Adipose tissue (tissue), 3 donors: ENCODE results near the gene APOH. TPM values are rescaled to one million over a fixed set of nuclear protein-coding genes. Genes with fewer than 3 reads are reported as not detected.

ENCODE experiments used
- H3K27ac ChIP-seq: one replicate; pipeline ENCODE4 v1.5.1; 2013; ENCODE audit warnings: low read depth, low read length
- WGBS, 3 donors: extraction: QIAGEN DNeasy Blood & Tissue Kit; methylation state at CpG; one replicate each; pipeline ENCODE4 v1.1.7; 2013; 5-methylcytosine and 5-hydroxymethylcytosine counted together
- polyA plus RNA-seq, 3 donors: library from polyadenylated mRNA; stranded (reverse); fragments of 200-250 nt; gene quantifications; one replicate each; pipeline ENCODE4 v1.2.3, GENCODE V29; 2013
- donor health status: healthy with polysubstance abuse.
- donor health status: Bipolar disorder and iron deficiency.
- donor health status: healthy.

APOH gene
- polyA plus RNA-seq, 3 donors = 0.13 to 6.4 TPM; not detected in 1

DNA sequence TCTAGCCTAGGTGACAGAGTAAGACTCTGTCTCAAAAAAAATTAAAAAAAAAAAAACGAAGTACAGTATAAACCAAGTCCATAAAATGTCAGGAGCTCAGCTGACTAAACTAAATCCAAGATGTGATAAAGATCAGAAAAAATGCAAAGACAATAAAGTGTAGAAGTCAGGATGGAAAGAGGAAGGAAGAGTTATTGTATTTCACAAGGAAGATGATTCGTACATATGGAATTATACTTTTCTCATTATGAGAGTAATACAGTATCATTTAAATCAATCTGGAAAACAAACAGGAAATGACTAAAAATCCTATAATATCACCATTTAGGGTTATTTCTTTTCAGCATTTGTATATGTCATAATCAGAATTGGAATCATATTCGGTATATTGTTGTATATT, 11.4 kb upstream of the APOH start:
- WGBS, 3 donors = 51 to 71% (median 52%) methylated on average over 3 of the region's 3 CpGs
- no peak overlapping the region for H3K27ac ChIP-seq

DNA sequence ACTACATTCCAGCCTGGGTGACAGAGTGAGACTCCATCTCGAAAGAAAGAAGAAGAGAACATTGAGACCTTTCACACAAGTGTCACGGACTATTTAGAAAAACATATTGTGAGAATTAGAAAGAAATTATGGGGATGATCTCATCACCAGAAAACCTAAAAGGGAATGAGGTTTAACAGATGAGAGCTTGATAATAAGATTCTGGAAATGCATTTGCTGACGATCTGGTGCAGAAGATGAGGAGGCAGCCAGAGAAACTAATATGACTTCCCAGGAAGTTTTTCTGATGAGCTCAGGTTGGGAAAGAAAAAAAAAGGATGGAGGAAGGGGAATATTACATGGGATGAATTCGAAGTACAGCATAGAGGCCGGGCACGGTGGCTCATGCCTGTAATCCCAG, 10.8 kb upstream of the APOH start:
- H3K27ac ChIP-seq = no peak overlapping the region
- WGBS, 3 donors = 90 to 93% (median 92%) methylated on average over 6 of the region's 6 CpGs

DNA sequence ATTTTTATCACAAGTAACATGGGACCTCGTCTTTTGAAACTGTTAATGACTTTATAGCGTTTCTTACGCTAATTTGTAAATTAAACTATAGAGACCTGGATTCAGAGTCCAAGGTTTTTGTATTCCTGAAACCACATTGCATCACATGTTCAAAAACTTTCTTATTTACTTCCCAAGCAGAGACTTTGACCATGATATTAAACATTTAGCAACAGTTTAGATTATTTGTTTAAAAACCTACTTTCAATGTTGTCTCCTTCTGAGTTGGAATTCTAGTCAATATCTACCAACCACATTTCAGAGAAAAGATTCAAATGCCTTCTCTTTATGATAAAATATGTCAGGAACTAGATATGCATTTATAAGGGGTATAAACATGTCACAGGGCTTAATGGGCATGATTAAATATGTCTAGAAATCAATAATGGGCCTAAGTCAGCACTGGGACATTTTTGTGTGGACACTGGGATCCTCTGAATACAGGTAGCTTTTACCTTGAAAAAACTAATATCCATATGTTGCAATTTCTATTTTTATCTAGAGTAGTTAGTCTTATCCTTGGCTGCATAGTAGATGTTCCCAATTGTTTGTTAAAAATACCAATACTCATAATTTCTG, 6.3 kb upstream of the APOH start:
- 45 to 97% (median 96%) methylated on average over 3 of the region's 3 CpGs for WGBS, 3 donors

DNA sequence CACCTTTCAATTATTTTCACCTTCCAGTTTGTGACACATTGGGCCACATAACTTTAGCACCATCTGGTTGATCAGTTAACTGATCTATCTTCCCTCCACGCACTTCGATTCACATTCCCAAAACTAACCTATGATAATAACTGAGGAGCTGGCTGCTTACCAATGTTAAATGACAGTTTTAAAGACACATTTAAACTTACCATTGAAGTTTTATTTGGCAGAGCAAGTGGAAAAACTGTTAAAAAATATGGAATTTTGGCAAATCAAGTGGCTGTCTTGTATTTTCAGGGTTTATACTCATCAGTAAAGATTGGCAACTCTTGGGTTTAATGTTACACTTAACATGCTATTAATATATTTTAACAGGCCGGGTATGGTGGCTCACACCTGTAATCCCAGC, 5.4 kb upstream of the APOH start:
- H3K27ac ChIP-seq = no peak overlapping the region
- WGBS, 3 donors = 65 to 87% (median 84%) methylated on average over 3 of the region's 3 CpGs

More for the DNA sequence above, 6.3 kb upstream of the APOH start:
- H3K27ac ChIP-seq = no peak overlapping the region

DNA sequence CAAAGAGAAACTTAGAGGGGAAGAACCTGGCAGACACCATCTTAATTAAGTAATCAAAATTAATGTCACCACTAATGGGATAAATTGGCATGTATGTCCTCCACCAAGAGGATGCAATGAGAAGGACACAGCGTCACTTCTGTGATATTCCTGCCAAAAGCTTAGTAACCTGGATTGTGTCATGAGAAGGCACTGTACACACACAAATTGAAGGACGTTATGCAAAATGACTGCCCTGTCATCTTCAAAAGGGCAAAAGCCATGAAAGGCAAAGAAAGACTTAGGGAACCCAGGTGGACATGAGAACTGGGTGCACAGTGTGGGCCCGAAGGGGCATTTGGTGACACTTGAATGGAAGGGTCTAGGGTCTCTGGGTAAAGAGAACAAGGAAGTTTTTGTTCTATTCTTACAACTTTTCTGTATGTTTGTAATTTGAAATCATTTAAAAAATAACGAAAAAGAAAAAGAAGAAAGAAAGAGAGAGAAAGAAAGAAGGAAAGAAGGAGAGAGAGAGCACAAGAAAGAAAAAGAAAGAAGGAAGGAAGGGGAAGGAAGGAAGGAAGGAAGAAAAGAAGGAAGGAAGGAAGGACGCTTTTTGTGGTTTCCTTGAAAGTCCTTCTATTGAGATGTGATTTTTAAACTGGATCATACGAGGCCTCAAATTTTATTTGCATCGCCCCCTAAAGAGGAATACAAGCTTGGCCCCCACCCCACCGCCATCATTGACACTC, 4.0 kb upstream of the APOH start:
- whole genome bisulfite sequencing, 3 donors = 74 to 78% (median 75%) methylated on average over 8 of the region's 8 CpGs
- H3K27ac ChIP-seq = no peak overlapping the region

DNA sequence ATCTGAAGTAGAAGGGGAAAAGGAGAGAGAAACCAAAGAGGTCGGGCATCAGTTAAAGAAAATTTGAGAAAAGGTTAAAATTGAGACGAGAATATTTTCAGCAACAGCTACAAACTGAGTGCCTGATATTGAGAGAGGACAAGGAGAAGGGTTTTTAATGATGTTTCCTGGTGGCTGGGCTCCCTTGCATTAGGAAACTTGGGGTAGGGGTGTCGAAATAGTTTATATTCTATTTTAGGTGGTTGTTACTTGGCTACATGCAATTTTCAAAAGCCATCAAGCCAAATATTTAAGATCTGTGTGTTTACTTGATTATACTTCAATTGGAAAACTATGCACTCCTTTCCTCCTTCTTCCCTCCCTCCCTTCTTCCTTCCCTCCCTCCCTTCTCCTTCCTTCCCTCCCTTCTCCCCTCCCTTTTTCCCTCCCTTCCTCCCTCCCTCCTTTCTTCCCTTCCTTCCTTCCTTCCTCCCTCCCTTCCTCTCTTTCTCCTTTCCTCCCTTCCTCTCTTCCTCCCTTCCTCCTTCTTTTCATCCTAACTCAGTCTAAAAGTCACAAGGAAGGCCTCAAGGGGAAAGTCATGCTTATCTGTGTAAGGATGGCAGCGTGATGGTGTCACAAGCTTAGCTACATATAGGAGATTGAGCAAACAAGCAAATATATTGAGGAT, 1.8 kb upstream of the APOH start:
- WGBS, 3 donors = 77 to 91% (median 84%) methylated on average over 4 of the region's 4 CpGs
- no peak overlapping the region for H3K27ac ChIP-seq

DNA sequence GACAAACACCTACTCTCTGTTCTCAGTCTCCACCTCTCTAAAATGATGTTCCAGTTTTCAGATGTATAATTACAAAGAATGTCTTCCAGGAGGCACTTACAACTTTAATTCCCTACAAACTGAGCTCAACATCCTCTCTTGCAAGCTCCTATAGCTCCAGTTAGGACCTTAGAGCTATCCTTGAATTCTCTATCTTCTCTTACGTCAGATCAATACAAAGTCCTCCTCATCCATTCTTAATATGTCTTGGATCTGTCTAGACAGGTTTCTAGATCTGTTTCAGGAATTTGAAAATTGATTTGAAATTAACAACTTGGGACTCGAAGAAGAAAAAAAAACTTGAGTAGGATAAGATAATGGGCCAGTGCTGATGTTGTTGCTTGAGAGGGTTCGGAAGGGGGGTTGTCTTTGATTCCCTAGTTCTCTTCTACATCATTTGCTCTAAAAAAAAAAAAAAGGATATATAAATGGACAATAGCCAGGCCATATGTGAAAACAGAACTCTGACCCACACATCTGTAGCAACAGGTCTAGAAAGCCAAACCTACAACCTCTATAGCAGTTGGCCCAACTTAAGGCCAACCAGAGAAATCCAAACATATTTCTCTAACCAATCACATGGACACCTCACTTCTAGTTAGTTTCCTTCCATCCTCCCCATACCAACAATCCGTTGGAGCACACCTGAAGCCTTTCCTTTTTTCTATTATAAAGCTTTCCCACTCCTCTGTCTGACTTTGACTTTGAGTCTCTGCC, 746 bp upstream of the APOH start:
- no peak overlapping the region for H3K27ac ChIP-seq
- WGBS, 3 donors = 61 to 81% (median 76%) methylated on average over 4 of the region's 4 CpGs

DNA sequence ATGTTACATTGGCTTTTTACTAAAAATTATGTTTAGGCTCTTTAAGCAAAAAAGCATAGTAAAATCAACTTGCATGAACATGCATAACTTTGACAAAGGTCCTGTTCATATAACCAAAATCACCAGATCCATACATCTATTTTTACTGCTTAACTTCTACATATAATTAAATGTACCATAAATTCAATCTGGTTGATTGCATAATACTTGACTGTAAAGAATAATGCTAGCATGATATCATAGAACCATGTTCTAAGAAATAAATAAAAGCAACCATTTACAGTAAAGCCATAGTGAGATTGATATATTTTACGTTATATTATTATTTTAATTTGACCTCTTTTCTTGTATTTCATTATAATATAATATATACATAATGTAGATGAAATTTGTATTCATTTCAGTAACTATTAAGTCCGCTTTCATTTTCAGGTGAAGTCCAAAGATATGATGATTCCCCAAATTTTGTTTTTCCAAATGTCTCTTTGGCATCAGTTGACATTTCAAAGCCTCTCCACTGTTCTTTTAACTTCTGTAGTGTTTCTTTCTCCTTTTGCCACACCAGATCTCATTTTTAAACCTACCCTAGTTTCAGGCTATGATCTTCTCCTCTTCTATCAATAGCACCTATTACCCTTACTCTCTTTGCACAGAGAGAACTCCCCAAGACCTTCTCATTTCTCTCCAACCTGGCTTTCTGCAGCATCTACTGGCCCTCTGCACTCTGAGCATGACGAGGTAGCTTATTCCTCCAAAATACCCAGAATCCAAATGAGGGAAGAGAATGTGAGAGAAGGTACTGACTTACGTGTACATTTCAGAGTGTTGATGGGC, 1.8 kb downstream of the APOH start:
- WGBS, 3 donors = 90 to 93% (median 93%) methylated on average over 4 of the region's 4 CpGs
- no peak overlapping the region for H3K27ac ChIP-seq

DNA sequence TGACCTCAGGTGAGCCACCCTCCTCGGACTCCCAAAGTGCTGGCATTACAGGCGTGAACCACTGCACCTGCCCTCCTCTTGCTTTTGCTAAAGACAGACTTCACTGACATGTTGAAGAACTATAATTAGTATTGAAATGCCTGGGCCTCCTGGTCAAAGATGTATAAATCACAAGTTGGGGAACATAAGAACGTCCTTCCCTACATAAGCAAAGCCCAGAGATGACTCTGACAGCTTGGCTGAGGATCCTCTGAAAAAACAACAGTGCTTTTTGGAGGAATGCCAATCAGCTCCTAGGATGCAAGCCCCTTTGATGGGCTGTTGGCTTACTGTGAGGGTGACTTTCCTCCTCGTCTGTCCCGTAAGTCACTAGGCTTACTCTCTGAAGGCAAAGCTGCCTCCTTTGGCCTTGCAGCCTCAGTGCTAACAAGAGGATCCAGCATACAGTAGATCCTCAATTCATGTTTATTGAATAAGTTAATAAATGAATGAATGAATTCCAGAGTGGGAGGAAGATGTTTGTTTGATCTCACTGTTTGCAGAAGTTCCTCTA, 6.3 kb downstream of the APOH start:
- H3K27ac ChIP-seq = no peak overlapping the region
- 82 to 86% (median 83%) methylated on average over 5 of the region's 5 CpGs for WGBS, 3 donors

DNA sequence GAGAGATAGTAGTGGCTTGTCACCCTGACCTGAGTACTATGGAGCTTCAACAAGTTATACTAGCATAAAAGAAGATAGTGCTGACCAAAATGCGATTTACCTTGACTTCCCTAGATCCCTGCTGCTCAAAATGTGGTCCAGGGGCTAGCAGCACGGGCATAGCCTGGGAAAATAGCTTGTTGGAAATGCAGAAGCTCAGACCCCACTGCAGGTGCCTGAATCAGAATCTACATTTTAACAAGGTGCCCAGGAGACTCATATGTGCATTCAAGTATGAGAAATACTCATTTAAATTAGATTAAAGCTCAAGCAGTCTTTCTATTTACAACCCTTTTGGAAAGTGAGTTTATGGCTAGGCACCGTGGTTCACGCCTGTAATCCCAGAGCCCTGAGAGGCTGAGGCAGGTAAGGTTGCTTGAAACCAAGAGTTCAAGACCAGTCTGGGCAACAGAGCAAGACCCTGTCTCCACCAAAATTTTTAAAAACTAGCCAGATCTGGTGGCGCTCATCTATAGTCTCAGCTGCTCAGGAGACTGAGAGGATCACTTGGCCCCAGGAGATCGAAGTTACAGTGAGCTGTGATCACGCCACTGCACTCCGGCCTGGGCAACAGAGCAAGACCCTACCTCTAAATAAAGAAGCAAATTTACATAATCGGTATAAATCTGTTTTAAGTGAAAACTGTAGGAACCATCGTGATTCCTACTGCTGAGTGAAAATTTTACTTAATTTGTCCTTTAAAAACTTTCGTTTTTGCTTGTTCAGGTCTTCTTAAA, 7.3 kb downstream of the APOH start:
- no peak overlapping the region for H3K27ac ChIP-seq
- 88 to 91% (median 90%) methylated on average over 11 of the region's 11 CpGs for WGBS, 3 donors

DNA sequence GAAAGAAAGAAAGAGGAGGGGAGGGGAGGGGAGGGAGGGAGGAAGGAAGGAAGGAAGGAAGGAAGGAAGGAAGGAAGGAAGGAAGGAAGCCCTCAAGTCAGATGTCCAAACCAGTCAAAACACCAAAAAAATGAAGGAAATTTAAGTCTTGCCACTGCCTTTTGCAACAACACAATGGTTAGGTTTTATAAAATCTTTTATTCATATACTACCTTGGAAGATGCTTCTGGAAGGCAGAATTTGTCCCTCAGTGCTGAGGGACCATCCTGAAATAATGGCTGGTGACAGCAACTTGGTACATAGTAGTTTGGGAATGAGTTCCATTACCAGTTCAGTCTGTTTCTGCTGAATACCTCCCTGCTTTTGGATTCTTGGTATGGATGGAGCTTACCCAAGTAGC, 7.9 kb downstream of the APOH start:
- H3K27ac ChIP-seq = no peak overlapping the region

DNA sequence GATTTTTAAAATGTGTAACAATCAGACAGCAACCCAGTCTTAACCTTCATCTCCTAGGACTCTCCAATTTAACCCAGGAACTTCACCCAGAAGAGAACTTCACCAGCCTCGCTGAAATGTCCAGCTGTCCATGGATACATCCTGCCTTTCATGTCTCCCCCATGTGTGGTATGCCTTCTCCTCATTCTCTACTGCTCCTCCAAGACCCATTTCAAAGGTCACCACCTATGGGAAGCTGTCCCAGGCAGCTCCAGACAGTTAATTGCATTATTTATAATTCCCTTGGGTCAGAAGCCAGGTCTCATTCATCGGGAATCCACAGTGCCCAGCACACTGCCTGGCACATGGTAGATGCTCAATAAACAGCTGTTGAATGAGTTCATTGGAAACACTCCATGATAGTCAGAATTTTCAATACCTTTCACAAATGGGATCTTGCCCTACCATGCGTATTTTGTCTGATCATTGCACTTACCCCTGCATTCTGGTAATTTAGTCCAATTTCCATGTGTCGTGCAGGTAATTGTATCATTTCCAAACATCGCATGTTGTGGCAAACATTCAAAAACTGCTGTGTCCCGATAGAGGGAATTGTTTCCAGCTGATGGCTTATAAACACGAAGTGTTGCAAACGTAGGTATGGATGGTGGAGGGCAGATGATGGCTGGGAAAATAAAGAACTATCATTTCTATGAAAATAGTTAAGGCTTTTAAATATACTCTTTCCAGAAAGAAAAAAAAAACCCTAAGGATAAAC, 9.0 kb downstream of the APOH start:
- WGBS, 3 donors = 80 to 91% (median 88%) methylated on average over 8 of the region's 8 CpGs
- no peak overlapping the region for H3K27ac ChIP-seq

DNA sequence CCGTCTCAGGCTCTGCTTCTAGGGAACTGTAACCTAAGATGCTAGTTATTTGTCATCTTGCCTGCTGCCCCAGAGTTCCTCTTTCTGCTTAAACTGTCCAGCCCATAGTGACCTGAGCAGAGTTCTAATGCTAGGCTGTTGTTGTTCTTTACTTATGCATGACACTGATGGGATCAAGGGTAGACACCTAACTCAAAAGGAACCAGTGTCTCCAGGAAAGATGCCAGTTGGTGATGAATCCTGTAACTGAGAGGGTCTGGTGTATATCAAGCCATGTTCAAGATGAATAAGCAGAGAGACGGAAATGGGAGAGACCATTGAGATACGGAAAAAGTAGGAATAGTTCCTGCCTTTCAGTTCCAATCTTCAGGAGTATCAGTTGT, 13.7 kb downstream of the APOH start:
- WGBS, 3 donors = 79 to 90% (median 86%) methylated on average over 3 of the region's 3 CpGs
- no peak overlapping the region for H3K27ac ChIP-seq

DNA sequence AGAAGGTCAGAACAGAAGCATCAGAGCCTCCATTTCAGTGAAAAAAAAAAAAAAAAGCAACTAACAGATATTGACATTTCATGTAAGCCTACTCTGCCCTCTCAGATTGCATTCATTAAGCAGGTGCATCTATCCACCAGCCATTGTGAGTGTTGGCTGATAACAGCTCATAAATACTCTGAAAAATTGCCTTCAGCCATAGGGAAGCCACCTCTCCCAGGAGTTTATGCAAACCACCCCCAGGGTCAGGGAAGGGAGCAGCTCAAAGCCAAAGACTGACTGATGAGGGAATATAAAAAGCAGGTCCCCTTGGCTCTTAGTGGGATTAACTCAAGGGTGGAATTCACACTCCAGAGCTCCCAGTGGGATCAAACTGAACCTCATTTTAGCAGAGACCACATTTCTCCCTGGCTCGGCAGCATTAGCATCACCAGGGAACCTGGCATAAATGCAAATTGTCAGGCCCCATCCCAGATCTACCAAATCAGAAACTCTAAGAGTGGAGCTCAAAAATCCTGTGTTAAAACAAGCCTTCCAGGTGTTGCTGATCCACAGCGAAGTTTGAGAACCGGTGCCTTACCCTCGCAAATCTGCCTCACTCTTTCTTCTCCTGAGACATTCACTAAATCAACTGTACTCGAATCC, 14.2 kb downstream of the APOH start:
- no peak overlapping the region for H3K27ac ChIP-seq
- 75 to 88% (median 78%) methylated on average over 5 of the region's 5 CpGs for whole genome bisulfite sequencing, 3 donors

DNA sequence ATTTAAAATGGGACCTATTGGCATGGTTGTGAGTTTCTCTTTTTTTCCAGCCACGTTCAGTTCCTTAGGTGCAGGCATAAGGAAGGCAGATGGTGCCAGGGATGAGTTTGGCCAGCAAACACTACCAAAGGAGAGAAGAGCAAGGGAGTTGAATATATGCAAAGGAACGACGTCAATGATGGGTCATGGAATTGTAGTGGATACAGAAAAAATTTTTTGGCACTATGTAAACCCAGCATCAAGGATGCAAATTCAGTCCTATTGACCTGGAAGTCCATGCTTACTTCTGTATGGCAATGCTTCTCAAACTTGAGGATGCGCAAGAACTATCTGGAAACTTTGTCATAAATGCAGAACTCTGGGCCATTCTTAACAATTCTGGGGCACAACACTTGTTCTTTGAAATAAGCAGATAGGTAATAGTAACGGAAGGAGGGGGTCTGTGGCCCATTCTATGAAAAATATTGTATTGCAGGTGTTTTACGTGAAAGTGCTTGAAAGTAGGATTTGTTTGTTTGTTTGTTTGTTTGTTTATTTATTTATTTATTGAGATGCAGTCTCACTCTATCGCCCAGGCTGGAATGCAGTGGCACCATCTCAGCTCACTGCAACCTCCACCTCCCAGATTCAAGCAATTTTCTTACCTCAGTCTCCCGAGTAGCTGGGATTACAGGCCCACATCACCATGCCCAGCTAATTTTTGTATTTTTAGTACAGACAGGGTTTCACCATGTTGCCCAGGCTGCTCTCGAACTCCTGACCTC, 18.0 kb downstream of the APOH start:
- WGBS, 3 donors = 89 to 94% (median 91%) methylated on average over 9 of the region's 9 CpGs
- H3K27ac ChIP-seq = no peak overlapping the region

DNA sequence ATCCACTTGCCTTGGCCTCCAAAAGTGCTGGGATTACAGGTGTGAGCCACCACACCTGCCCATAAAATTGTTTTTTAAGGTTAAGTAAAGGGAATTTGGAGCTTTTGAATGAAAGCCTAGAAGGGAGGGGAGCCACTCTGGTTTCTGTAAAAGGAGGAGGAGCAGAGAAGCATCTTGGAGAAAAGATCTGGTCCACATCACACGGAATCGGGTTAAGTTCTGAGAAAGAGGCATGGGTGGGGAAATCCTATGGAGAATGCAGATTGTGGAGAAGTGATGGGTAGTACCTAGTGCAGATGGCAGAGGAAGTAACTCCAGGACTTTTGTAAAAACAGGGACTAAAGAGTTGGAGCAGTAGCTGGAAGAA, 19.0 kb downstream of the APOH start:
- WGBS, 3 donors = 90 to 95% (median 94%) methylated on average over 2 of the region's 2 CpGs

More for the DNA sequence above, 19.0 kb downstream of the APOH start:
- H3K27ac ChIP-seq = no peak overlapping the region
